GM21576 (cell line): ENCODE results near the gene NFAM1.

Experiments used
- ATAC-seq: cut with Tn5 transposase; IDR thresholded peaks from one replicate; pipeline ENCODE4 v1.9.1; 2021; ENCODE audit warnings: mild to moderate bottlenecking, moderate library complexity; ENCODE audit not compliant: unreplicated experiment

NFAM1 gene

DNA sequence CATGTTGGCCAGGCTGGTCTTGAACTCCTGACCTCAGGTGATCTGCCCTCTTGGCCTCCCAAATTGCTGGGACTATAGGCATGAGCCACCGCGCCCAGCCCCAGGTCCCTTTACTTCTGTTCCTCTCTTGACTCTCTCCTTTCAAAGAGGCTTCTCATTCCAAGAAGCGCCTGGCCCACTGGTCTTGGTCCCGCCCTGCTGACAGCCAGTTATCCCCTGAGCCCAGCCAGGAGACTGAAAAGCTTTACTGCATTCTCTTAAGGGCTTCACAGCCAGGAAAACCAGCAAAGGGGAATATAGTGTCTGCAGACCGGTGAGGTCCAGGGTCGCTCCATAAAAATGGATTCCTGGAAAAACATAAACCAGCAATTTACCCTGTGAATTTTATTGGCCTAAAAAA lies 68.3 kb downstream of the NFAM1 start:
- ATAC-seq, result no peak

DNA sequence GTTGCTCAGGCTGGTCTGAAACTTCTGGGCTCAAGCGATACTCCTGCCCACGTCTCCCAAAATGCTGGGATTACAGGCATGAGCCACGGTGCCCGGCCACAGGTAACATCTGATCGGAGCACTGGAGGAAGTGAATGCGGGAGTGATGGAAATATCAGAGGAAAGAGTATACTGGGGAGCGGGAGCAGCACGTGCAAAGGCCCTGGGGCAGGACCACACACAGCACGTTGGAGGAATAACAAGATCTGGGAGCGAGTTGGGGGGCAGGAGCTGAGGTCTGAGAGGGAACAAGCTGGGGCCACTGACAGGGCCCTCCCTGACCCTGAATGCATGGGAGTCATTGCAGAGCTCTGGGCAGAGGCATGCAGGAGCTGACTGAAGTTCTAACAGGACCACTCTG lies 70.7 kb downstream of the NFAM1 start:
- ATAC-seq, result no peak

DNA sequence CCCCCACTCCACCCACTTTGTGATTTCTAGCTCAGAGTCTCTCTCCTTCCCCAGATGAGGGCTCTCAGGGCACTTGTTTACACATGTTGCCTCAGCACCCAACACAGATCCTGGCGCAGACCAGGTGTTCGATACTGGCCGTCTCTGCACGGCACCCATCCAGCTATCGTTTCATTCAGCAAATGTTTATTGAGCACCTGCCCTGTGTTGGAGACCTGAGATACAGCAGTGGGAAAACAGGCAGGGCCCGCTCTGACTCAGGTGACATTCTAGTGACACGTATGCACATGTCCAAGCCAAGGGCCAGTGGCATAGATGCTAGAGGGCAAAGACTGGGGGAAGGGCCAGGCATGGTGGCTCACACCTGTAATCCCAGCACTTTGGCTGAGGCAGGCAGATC lies 71.9 kb downstream of the NFAM1 start:
- ATAC-seq, result no peak

DNA sequence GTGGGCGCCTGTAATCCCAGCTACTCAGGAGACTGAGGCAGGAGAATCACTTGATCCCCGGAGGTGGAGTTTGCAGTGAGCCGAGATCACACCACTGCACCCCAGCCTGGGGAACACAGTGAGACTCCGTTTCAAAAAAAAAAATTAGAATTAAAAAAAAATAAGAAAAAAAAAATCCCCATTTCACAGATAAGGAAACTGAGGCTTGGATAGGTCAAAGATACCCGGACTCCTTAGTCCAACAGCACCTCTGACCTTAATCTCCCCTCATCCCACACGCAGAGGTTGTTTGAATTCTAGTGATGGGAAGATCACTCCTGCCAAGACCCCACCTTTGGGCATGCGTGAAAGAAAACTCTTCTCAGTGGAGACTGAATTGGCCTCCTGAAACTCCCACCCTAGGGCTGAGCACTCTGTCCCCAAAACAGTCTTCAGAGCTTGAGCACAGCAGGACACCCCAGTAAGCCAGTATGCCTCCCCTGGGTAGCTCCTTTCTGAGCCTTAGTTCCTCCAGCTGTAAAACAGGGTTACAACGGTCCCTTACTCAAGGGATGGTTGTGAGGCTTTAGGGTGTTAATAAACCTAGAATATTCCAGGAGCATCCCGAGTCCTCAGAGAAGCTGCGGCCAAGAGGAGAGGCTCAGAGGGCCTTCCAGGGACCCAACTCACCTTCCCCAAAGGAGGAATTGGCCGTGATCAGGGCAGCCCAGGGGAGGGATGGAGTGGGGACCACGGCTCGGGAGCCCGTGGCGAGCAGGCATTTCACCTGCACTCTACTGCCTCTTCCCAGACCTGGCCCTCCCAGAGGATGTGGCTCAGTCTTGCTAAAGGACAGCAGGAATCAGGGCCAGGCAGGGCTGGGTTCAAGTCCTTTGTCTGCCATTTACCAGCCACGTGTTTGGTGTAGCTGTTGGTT lies 73.3 kb downstream of the NFAM1 start:
- ATAC-seq, result no peak

DNA sequence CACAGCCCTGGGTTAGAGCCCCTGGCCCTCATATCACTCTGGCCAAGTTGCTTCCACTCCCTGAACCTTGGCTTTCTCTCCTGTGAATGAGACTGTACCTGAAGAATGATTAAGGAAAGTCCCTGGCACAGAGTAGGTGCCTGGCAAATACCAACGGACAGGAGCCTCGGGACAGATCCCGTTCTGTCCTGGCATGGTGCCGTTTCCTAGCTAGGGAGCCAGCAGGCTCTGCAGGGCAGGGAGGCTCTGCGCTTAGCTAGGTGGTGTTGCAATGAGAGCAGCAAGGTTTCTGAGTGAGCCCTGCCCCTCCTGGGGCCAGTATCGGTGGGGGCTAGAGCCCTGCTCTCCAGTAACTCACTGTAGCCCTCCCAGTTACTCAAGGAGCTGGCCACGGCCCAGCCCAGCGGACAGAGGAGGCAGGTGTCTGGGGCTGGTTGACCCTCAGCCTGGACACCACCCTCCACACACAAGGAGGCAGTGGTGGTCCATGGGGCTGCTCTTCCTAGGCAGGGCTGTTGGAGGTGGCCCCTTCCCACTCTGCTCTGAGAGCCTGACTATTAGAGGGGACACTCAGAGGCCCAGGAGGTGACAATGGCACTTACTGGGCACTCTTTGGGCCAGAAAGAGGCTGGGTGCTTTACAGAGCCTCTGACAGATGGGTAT lies 74.4 kb downstream of the NFAM1 start:
- no peak for ATAC-seq

DNA sequence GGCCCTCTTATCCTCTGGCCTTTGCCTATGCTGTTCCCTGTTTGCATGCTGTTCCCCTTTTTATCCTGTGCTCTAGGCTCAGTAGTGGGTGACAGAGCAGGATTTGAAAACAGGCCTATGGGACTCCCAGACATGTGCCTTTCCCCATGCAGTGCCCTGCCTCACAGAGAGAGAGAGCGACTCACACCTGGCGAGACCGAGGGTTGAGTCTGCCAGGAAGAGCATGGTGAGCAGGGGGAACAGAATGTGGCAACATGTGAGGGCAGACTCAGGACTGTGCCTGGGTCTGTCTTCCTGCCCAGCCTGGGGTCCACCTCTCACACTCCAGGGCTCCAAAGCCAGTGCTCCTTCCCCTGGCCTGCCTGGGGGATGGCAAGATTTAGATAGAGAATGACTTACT lies 75.0 kb downstream of the NFAM1 start:
- ATAC-seq, result no peak

DNA sequence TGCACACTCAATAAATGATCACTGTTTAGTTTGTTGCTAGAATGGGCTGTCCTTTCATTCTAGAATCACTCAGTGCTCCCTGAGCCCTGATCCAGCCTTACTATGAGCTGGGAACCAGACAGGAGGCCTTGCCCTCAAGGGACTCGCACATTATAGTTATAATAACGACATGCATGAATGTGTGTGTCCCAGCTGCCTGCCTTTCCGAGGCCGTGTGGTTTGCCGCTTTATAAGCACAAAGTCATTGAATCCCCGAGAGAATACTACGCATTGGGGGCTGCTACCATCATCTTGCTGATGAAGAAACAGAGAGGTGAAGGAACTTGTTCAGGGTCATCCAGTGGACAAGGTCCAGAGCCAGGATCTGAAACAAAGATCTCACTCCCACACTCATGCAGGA lies 75.7 kb downstream of the NFAM1 start:
- ATAC-seq, result no peak

DNA sequence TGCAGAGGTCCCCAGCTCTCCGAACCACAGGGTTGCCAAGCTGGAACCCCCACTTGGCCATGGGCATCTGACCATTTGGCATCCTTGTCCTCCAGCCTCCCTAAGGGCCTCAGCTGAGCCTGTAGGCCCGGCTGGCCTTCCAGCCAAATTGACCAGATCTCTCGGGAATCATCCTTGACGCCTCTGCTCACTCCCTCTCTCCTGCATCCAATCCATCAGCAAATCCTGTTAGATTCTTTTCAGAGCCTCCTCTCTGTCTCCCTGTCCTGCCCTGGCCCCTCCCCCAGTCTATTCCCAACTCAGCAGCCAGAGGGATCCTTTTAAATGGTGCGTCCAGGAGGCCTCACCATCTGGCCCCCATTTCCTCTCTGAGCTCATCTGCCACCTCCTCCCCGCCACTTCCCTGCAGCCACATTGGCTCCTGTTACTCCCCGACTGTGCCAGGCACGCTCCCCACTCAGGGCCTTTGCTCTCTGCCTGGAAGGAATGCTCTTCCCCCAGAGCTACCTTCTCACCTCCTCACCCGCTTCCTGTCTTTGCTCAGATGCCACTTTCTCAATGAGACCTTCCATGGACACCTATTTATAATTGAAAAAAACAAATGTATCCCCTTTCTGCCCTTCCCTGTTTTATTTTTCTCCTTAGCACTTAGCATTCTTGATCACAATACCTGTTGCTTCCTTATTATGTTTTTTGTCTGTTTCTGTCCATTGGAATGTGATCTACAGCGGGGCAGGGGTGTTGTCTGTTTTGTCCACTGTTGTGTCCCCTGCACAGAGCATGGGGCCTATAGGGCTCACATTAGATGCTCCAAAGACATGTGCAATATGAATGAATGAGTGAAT lies 78.1 kb downstream of the NFAM1 start:
- ATAC-seq, result no peak

DNA sequence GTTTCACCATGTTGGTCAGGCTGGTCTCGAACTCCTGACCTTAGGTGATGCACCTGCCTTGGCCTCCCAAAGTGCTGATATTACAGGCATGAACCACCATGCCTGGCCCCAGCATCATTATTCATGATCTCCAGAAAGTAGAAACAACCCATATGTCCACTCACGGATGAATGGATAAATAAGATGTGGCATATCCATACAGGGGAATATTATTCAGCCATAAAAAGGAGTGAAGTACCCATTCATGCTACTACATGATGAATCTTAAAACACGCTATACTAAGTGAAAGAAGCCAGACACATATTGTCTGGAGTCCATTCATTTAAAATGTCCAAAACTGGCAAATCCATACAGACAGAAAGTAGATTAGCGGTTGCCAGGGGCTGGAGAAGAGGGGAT lies 81.8 kb downstream of the NFAM1 start:
- ATAC-seq, result no peak

DNA sequence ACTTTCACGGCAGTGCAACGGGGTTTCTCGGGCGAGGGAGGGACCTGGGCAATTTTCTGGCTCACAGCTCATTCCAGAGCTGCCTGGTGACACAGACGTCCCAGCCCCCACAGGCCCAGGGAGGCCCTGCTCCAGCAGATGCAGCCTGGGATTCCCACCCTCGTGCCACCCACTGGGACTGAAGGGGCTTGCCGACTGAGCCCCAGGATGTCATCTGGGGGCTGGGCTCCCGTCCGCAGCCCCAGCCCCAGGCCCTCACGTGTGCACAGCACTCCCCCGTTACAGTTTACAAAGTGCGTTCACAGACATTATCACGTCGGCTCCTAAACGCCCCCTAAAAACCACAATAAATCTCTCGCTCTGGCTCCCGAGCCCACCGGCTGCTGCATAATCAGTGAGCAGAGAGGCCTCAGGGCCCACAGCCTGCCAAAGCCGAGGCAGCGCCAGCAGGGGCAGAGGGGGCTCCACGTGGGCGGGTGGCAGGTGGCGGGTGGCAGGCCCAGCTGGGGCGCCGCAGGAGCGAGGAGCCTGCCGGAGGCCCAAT lies 84.8 kb downstream of the NFAM1 start:
- ATAC-seq, result no peak

DNA sequence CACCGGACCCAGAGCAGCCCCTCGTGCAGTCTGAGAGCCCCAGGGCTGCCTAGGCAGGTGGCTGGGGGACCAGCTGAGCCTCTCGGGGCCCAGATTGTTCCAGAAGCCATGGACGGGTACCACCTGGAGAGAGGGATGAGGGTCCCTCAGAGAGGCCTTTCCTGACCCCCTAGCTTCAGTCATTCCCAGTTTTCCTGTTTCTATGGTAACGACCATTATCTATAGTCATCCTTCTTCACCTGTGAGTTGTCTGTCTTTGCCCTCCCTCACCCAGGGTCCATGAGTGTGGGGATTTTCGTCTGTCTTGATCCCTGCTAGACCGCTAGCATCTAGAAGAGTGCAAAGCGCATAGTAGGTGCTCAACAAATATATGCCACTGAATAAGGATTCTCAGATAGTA lies 85.5 kb downstream of the NFAM1 start:
- no peak for ATAC-seq

DNA sequence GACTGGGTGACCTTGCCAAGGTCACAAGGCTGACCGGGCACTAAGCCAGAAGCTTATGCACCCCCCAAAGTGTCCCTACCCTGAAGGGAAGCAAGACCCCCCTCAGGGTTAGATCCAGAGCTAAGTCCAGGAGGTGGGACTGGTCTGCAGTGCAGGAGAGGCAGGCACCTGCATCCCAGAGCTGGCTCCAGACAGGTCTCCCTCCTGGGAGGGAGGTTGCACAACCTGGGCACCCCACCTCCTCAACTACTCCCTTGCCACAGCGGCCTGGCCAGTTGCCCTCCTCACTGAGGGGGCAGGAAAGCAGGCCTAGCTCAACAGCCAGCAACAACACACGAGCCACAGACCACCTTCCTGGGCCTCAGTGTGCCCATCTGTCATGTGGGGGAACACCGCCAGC lies 86.7 kb downstream of the NFAM1 start:
- ATAC-seq, result no peak

DNA sequence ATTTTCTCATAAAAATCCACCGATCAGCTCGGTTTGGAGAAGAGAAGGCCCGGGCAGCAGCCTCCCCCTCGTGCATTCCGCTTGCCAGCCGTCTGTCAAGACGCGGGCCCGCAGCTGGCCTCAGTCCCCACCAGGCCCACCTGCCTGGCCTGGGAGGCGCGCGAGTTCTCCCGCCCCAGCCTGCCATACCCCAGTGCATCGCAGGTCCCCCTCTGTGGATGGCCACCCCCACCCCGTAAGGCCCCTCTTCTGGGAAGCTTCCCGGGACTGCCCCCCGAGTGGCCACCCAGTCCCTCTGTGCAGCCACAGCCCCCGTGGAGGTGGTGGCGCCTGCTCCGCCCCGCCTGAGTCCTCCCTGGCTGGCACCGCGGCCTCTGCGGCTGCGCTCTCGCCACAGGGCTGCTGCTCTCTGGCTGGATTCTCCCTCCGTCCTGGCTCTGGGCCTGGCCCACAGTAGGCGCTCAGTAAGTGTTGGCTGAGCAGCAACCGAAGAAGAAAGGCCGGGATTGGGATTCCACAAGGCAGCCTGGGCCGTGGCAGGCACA lies 87.8 kb downstream of the NFAM1 start:
- ATAC-seq, result no peak

DNA sequence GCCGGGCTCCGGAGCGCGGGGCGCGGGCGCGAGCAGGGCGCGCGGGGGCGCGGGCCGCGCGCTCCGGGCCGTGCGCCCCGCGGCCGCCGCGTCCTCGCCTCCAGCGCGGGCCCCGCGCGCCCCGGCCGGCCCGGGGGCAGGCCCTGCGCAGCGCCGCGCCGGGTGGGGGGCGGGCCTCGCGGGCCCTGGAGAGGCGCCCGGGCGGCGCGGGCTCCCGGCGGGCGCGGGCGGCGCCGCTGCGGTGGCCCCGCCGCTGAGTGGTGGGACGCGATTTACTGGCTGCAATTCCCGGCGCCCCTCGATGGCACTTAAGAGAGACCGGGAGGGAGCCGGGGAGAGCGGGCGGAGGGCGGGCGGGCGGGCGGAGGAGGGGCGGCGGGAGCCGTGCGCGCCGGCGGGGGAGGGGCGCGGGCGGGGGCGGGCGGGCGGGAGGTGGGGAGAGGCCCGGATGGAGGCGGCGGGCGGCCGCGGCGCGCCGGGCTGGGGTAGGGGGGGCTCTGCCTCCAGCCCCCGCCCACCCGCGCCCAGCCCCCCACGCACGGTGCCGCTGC lies 88.6 kb downstream of the NFAM1 start:
- no peak for ATAC-seq

DNA sequence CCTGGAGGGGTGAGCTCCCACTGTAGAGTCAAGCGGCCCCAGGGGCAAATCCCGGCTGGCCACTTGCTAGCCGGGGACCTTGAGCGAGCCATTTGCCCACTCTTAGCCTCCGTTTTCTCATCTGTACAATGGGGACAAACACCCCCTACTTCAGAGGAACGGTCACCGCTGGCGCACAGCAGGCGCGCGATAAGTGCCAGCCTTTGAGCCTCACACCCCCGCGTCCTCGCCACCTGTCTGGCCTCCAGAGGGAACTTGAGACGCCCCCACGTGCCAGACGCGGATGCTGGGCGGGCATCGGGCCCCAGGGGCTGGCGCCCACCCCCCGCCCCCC lies 89.1 kb downstream of the NFAM1 start:
- no peak for ATAC-seq

DNA sequence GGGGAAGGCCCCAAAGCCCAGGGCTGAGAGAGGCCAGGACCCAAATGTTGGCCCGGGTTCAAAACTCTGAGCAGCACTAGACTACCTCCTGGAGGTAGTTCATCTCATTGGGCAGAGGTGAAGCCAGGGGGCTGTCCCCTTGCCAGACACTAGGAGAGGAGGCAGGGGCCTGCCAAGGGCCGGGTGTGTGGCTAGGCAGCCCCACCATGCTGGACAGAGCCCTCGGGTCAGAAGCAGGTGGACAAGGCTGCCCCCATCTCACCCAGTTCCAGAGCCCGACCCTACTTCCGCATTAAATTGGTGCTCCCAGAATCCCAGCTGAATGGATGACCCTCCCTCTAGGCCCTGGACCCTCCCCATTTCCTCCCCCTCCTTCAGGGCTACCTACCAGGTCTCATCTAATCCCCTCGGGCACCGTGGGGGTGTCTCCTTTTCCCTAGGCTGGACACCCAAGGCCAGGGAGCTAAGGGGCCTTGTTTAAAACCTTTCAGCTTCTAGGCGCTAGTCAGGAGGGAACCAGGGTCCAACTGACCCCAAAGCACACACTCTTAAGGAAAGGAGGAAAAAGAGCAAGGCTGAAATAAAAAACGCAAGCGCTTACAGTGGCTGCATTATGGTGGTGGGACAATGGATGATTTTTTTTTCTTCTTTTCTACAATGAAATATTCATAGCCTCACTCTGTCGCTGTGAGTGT lies 89.6 kb downstream of the NFAM1 start:
- no peak for ATAC-seq

DNA sequence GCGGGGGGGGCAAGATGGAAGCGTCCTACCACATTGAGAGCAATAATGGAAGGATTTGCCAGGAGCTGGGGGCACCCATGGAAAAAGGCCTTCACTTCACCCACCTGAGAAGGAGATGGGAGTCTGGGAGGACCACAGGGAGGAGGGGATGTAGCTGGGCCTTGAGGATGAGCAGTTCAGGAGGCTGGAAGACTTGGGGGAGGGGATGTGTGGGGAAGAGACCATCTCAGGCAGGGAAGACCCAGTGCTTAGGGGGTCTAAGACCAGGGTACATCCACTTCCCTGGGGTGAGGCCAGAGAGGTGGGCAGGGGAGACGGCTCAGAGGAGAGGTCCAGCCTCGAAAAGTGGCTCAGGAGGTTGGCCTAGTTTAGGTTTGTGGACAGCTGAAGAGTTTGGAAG lies 90.4 kb downstream of the NFAM1 start:
- no peak for ATAC-seq

DNA sequence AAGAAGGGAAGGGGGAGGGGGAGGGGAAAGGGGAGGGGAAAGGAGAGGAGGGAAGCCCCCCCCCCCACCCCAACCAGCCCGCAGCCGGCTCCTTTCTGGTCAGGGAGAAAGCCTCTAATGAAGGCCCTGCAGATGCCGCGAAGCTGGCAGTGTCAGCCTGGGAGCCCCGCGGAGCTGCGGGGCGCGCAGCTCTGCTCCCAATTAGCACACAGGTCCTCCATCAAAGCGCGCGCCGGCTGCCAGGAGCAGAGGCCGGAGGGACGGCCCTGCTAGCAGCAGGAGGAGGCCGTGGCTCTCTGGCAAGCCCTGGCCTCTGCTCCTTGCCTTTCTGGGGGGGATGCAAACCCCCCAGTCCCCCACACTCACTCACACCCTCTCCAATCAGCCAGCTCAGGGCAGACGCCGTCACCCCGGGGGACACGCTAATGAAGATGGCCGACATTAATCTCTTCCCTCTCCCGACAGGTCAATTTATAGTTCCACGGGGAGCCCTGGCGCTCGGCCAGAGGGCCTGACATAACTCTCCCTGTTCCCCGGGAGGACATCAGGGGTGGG lies 91.3 kb downstream of the NFAM1 start:
- ATAC-seq, result no peak

DNA sequence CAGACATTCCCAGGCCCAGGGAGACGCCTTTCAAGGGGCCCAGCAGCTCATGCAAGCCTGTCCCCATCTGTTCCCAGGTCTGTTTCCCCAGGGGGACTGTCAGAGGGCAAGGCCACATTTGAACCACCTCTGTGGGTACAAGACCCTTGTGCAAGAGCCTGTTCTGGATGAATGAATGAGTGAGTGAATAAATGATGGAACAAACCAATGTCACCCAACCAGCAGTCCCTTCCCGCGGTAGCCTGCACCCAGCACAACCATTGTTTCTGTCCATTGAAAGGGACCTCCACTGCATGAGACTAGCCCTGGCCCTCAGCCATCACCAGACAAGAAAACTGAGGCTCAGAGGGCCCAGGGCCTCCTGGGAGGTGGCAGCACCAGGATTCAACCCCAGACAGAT lies 92.1 kb downstream of the NFAM1 start:
- no peak for ATAC-seq

DNA sequence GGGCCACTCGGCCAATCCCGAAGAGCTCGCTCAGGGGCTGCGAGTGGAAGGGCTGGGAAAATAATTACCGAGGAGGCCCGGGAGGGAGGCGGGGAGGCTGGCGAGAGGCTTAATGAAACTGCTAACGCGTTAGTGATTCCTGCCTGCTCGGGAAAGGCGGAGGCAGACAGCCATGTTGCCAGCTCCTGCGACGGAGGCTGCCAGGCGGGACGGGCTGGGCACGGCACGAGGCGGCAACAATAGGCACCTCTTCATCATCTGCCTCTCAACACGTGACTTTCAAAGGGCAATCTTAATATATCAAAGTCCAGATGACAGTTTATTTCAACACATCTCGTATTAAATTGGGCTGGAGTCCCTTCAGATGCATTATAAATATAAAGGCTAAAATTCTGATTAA lies 93.7 kb downstream of the NFAM1 start:
- ATAC-seq, result no peak
